CD4-positive, alpha-beta T cell treated with Interleukin-6 for 4 hours (primary cell): ENCODE data around the gene VWA5A.
"Not testable (repeated sequence)": the region's sequence is repeated elsewhere in the genome, so short reads cannot be mapped to it uniquely, and the experiment has no call there.

ENCODE experiments used
- DNase-seq: peaks from one replicate; pipeline ENCODE4 v3.0.0-alpha.2; 2020; ENCODE audit warnings: mixed read lengths

Gene VWA5A

DNA sequence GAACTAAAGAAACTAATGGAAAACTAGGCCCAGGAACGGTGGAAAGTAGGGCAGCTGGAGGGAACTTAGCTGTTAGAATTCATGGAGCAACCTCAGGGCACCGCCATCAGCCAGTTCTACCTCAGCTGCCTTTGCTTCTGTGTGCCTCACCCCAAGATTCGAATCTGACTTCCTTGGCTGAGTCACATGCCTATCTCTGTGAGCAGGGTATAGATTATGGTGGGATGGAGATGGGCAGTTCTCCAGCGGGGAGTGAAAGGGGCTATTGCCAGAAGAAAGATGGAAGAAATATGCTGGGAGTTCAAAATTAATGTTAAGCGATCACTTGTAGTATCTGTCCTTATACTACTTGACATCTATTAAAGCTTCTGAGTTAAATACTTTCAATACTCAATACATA is 18.9 kb upstream of the VWA5A start:
- DNase-seq: no peak

DNA sequence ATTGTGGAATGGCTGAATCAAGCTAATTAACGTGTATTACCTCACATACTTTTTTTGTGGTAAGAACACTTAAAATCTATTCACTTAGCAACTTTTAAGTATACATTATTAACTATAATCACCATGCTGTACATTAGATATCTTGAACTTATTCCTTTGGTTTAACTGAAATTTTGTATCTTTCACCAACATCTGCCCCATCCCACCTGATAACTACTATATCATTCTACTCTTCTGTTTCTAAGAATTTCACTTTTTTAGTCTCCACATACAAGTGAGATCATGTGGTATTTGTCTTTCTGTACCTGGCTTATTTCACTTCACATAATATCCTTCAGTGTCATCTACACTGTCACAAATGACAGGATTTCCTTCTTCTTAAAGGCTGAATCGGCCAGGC is 17.1 kb upstream of the VWA5A start:
- DNase-seq: no peak

DNA sequence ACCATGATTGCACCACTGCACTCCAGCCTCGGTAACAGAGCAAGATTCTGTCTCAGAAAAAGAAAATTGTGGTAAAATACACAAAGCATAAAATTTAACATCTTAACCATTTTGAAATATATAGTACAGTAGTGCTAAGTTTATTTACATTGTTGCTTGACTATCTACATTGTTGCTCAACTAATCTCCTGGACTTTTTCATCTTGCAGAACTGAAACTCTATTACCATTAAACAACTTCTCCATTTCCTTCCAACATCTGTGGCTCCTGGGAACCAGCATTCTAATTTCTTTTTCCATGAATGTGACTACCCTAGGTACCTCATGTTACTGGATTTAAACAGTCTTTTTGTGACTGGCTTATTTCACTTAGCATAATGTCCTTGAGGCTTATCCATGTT is 13.5 kb upstream of the VWA5A start:
- no peak for DNase-seq

DNA sequence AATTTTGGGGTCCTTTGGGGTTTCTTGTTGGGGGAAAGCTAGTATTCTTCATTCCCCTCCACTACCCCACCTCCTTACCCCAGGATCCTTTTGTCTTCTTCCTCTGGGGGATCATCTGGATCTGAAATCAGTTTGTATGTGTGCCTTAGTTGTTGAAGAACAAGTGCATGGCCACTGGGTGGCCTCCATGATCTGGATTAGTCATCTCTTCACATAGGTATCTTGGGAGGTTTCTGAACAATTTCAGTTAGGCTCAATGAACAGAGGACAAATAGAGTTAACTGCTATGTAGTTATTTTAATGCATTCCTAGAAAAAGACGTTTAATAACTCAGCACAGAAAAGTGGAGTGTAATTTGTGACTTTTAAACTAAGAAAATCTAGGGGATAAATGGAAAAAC is 7.1 kb upstream of the VWA5A start:
- peak; percentile 23 for DNase-seq

DNA sequence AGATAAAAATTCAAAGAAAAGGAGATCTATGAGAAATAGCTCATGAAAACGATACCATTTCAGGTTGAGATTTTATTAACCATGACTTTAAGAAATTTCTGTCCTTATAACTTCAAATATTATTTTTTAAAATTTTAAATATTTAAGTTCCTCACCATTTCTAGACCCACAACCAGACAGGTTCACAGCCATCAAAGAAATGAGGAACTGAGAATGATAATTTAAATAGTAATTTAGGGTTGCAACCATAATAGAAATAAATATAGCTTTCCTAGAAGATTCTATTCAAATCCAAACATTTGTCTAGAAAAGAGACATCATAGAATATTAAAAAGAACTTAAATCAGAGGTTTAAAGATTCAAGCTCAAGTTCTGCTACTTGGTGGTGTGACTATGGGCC is 5.9 kb upstream of the VWA5A start:
- no peak for DNase-seq

DNA sequence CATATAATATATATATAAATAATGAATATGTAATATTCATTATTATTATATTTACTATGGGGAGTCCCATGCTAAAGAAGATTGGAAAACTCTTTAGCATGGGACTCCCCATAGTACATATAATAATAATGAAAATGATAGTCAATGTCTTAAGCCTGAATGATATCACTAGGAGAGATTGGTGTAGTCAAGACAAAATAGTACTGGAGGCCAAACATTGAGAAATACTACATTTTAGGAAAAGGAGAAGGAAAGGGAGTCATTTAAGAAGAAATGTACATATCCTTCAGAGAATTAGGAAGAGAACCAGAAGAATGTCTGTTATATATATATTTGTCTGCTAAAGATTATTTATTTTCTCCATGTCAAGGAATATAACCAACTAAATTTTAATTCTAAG is 5.0 kb upstream of the VWA5A start:
- DNase-seq: no peak

DNA sequence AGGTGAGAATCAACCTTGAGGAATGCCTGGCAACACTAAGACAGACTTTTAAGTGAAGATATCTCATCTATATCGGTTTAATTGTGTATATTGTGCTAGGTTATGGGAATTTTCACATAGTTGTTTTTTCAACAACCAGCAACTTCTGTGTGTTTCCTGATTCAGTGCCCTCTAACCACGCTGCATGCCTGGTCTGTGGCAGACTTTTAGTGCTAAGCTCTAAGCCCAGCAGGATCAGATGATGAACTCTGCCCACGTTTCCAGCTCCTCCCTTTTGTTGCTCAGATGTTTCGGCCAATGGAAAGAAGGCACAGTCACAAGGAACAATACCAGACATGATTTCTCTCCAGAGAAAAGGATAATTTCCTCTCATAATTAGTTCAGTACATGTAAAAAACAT is 1.4 kb upstream of the VWA5A start:
- no peak for DNase-seq

DNA sequence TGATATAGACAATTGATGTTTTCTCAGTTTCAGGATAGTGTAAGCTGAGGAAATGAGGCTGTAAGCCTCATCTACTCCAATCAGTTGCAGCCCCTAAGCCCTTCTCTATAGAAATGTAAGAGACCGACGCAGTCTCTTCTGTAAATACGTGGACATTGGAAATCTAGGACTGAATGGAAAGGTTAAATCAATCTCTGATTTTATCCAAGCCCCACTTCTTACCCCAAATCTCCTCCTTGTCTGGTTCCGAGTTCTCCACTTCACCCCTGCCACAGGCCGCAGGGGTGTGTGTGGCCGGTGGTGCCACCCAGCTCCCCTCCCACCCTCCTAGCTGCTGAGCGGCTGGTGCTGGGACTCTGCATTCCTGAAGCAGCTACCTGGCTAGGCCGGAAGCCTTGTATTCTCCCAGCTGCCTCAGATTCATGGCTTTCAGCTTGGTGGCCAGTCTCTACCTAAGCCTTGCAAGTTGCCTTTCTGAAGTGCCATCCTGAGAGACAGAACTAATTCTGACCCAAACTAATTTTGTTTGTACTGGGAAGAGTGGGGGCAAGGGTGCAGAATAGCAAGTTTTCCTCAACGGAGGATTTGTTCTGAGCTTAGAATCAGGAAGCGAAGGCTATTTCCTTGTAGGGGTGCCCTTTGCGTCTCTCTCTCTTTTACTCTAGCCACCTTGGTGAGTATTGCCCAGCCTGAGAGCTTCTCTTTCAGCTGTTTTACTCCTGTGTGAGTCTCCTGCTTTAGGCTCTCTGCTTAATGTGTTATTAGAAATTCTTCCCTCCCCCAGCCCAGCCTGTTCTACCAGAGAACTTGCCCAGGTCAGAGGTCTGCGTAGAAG is 749 bp downstream of the VWA5A start:
- peak; percentile 25 for DNase-seq

DNA sequence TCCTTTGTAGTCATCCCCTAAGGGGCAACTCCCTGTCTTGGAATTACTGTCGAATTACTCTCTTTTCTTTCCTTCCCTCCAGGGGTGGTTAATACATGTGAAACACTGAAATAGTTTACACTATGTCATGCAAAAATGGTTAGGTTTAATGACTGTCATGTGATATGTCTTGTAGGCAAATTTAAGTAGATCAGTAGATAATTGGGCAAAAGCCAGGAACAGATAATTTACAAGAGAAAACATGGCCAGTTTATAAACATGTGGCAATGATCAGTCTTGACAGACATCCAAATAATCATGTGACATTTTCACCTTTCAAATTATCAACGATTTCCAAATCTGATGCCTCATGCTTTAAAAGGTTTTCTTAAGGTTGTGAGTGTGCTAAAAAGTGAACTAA is 3.9 kb downstream of the VWA5A start:
- DNase-seq: no peak

DNA sequence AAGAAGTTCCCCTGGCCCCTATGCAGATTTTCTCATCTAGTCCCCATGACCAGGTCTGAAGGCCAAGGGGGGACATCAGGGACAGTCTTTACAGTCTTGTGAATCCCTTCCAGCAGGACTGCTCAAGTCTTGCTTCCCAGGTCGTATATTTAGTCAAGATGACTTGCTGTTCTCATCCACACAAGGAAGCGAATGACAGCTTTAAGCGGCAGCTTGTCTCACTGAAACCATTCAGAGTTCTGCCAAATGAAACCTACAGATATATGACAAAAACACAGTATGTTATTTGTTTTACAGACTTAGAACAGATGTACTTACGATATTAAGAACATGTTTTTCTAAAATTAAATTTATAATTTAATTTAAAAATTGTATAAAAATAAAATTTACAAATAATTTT is 5.6 kb downstream of the VWA5A start:
- no peak for DNase-seq

DNA sequence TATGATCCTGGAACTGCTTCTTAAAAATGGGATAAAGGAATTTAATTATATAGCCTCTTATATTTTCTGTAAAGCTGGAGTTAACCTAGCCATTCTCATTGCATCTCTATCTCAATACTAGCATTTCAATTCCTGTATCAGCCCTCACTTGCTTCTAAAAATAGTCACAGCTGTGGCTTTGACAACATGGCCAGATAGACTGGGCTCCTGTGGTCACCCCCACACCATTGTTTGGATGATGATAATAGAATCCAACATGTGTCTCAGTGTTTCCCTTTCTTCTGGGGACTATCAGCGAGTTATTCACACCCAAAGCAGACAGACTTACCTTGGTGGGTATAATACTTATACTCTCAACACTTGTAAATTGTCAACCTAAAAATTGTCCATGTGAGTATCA is 6.9 kb downstream of the VWA5A start:
- DNase-seq: no peak

DNA sequence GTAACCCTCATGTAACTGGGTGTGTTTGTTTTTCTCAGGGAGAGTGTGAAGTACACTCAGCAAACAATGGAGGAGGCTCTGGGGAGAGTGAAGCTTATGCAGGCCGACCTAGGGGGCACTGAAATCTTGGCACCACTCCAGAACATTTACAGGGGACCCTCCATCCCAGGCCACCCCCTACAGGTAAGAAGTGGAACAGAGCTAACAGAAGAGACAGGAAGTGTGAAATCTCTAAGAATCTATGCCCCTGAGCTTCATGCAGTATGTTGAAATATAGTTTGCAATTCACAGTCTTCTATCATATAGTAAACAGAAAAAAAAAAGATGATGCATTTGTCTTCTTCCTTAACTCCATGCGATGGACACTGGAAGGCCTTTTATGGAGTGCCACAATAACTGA is 8.4 kb downstream of the VWA5A start:
- DNase-seq: no peak

DNA sequence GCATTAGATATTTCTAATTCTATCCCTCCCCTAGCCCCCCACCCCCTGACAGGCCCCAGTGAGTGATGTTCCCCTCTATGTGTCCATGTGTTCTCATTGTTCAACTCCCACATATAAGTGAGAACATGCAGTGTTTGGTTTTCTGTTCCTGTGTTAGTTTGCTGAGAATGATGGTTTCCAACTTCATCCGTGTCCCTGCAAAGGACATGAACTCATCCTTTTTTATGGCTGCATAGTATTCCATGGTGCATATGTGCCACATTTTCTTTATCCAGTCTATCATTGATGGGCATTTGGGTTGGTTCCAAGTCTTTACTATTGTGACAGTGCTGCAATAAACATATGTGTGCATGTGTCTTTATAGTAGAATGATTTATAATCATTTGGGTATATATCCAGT is 11.9 kb downstream of the VWA5A start:
- not testable (repeated sequence) for DNase-seq

DNA sequence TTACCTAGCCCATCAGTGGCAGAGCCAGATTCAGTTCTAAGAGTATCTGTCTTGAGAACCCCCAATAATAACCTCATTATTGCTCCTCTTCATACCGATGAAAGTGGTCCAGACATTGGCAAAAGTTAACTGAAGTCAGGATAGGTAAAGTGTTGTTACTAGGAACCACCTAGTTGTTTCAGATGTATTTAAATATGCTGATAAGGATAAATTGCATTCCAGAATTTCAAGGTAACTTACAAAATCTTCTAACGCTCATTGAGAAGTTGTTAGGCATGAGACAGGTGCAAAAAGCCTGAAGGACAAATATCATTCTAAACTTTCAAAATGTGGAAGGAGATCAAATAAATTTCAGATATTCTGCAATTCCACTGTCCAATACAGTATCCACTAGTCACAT is 27.8 kb downstream of the VWA5A start:
- DNase-seq: no peak

DNA sequence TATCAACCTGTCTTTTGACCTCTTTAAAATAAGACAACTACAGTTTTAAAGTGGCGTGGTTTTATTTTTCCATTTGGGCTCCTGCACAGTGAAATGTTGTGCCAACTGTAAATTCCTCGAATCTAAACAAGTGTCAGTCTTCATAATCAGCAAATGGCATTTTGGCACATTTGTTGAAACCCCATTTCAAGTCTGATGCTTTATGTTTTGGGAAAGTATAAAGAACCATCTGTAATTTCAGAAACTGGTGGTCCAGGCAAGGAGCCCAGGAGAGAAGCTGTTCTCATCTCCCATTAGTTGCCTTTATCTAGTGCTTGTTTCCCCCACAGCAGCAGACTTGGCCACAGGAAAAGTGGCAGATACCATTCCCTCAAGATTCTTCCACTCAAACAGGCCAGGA is 32.7 kb downstream of the VWA5A start:
- no peak for DNase-seq

DNA sequence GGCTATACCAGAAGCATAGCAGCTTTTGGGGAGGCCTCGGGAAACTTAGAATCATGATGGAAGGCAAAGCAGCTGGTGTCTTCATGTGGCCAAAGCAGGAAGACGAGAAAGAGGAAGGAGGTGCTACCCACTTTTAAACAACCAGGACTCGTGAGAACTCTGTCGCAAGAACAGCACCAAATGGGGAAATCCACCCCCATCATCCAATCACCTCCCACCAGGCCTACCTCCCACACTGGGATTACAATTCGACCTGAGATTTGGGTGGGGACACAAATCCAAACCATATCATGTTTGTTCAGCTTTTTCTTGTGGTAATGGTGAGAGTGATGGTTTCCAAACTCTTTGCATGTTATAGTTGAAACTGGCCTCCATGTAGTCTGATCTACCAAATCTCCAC is 35.4 kb downstream of the VWA5A start:
- no peak for DNase-seq

DNA sequence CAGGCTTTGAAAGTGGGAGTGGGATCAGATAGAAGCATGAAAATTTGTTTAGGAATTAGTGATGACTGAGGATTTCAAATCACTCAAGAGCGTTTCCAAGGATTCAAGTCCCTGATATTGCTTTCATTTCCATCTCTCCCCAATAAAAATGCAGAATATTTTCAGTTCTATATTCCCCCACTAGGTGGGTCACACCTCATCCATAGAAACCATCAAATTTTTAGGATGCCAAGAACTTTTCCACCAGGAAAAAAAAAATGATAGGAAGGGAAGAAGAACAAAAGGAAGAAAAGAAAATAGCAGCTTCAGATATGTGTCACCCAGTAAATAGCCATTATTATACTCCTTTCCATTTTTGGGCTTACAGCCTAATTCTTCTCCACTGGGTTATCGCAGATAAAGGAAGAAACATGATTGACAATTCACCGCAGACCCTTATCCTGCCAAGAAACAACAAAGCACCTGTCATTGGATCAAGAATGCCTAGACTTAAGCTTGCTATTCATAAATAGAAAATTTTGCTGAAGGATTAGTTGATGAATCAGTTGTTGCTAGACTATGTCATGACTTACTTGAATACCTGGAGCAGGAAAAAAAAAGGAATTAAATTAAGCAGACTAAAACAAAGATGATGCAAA is 37.6 kb downstream of the VWA5A start:
- DNase-seq: no peak

DNA sequence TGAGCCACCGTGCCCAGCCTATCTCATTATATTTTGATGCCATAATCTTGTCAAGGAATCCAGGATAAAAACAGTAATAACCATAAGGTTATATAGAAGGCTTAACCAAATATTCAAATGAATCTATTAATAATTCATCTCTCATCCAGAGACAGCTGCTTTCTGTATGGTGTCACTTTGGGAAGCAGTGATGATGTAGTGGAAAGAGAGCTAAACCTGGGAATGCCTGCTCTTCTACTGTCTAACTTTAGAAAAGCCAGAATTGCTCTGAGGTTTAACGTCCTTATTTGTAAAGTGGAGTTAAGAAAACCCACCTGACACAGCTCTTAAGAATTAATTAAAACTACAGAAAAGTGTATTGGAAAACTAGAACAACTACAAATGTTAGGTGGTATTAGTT is 38.6 kb downstream of the VWA5A start:
- DNase-seq: no peak

DNA sequence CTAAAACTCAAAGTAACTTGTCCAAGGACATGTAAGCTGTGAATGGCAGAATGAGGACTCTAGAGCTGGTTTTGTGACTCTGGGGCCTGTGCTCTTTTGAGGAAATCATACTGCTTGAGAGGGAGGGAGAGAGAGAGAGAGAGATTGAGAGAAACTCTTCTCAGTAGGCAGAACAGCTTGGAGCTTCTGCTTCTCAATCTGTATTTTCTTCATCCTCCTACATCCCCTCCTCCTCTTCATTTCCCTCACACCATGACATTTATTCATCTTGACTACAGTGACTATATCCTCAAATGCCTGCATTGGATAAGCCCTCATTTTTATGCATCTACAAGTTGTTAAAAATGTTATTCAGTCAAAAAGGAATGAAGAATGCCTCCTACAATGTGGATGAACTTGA is 44.2 kb downstream of the VWA5A start:
- no peak for DNase-seq

DNA sequence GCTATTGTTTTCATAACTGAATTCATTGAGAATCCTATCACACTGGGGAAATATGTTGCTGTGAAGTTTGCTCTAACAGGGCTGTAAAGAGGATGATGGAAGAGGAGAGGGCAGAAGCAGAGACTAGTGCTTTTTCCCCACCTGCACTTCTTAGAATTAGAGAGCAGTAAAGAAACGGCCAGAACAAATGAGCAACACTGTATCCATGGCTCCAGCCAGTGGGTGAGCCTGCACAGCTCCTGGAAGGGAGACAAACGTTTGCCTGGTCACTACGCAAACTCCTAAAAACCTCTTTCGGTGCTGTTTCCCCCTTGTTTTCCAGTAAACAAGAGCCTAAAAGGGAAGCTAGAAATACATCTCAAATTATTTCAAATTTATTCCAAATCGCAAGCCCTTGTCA is 45.7 kb downstream of the VWA5A start:
- DNase-seq: no peak

DNA sequence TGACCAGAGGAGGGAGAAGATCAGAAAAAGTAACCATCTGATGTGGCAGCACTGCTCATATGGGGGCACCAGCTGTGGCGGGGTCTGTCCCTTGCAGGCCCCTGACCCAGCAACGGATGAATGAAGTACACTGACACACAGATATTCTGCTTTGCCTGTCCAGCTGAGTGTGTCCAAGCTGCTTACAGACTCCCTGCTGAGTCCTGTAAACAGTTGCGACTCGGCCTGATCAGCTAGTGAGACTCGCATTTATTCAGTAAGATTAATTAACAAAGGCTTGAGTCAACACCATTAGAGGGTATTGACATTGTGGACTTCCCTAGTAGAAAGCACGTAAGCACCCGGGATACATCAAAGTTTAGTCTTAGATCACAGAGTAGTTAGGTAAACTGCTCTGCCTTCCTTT is 52.6 kb downstream of the VWA5A start:
- no peak for DNase-seq

DNA sequence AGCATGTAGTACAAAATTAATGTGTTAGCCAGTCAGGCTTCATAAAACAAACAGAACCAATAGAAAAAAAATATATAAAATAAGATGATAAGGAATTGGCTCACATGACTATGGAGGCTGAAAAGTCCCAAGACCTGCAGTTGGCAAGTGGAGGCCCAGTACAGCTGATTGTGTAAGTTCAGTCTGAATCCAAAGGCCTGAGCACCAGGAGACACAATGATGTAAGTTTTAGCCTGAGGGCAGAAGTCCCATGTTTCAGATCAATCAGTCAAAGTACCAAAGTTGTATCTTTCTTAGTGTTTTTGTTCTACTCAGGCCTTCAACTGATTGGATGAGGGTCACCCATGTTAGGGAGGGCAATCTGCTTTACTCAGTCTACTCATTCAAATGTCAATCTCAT is 53.5 kb downstream of the VWA5A start:
- DNase-seq: no peak

DNA sequence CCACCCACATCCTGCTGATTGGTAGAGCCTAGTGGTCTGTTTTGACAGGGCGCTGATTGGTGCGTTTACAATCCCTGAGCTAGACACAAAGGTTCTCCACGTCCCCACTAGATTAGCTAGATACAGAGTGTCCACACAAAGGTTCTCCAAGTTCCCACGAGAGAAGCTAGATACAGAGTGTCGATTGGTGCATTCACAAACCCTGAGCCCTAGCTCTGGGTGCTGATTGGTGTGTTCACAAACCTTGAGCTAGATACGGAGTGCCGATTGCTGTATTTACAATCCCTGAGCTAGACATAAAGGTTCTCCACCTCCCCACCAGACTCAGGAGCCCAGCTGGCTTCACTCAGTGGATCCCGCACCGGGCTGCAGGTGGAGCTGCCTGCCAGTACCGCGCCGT is 55.1 kb downstream of the VWA5A start:
- DNase-seq: not testable (repeated sequence)

DNA sequence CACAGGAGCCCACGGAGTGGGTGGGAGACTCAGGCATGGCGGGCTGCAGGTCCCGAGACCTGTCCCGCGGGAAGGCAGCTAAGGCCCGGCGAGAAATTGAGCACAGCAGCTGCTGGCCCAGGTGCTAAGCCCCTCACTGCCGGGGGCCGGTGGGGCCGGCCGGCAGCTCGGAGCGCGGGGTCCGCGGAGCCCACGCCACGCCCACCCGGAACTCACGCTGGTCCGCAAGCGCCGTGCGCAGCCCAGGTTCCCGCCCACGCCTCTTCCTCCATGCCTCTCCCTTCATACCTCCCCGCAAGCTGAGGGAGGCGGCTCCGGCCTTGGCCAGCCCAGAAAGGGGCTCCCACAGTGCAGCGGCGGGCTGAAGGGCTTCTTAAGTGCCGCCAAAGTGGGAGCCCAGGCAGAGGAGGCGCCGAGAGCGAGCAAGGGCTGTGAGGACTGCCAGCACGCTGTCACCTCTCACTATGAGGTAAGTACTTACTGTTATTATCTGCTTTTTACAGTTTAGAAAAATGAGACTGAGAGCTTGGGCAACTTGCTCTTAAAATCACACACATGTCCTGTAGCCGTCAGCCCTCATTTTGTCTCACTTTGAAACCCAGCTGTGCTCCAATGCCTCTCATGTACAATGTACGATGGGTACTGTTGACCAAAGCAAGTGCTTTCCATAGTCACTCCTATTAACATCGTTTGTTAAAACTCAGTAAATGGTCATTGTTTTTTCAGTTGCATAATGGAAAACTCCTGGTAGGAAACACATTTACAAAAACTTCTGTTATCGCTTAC is 55.7 kb downstream of the VWA5A start:
- no peak for DNase-seq
